Activated CD8-positive, alpha-beta memory T cell treated with anti-CD3 and anti-CD28 coated beads for 36 hours (primary cell): ENCODE data around the gene SLC25A28. TPM values are rescaled to one million over a fixed set of nuclear protein-coding genes. Genes with fewer than 3 reads are reported as not detected.

Experiments used
- total RNA-seq, 2 experiments: library from RNA; stranded (reverse); gene quantifications; one replicate each; pipeline ENCODE4 v1.2.3, GENCODE V29; 2021

SLC25A28 gene
- total RNA-seq, 2 experiments from 2014 or later = 49.2 to 51.0 TPM

Other genes with a start within 250 kb of the SLC25A28 start
- gene GOT1, start 189.8 kb downstream of the SLC25A28 start, total RNA-seq = 10 to 100 TPM; 34.3 to 41.4 TPM
- gene NKX2-3, start 87.5 kb downstream of the SLC25A28 start, total RNA-seq = not detected
- gene ENTPD7, start 39.1 kb upstream of the SLC25A28 start, total RNA-seq = 1 to 10 TPM; 6.9 to 7.6 TPM
- gene COX15, start 111.7 kb upstream of the SLC25A28 start, total RNA-seq = 10 to 100 TPM; 36.8 to 37.7 TPM
- gene CUTC, start 111.8 kb upstream of the SLC25A28 start, total RNA-seq = 10 to 100 TPM; 31.2 to 31.5 TPM
- gene ABCC2, start 162.2 kb upstream of the SLC25A28 start, total RNA-seq = 1 to 10 TPM in 1 of 2 experiments, under 1 TPM in 1; 0.91 to 1.4 TPM